CD4-positive, CD25-positive, alpha-beta regulatory T cell (primary cell): Measurements from ENCODE around the gene L3MBTL4. TPM values are rescaled to one million over a fixed set of nuclear protein-coding genes. Genes with fewer than 3 reads are reported as not detected.

Experiments used
- ATAC-seq, 2 donors: fragments of 150-1000 bp; cut with Tn5 transposase; one replicate each; pipeline ENCODE4 v1.10.0; 2021; ENCODE audit warnings: low read depth in 2 of 2, moderate number of reproducible peaks in 2 of 2, moderate library complexity in 1 of 2
- DNase-seq, 3 donors: peaks; one replicate each; pipeline versions ENCODE4 v3.0.0 to v3.0.0-alpha.2; 2012 to 2022; ENCODE audit warnings: mixed read lengths in 1 of 3
- H3K27ac ChIP-seq: one replicate; pipeline ENCODE4 v1.7.0; 2013; ENCODE audit warnings: mild to moderate bottlenecking, low read length; ENCODE audit not compliant: insufficient read depth, poor library complexity, severe bottlenecking
- H3K27me3 ChIP-seq: one replicate; pipeline ENCODE4 v1.7.0; 2013; ENCODE audit warnings: low read length; ENCODE audit not compliant: control insufficient read depth, insufficient read depth
- H3K36me3 ChIP-seq: one replicate; pipeline ENCODE4 v1.7.0; 2013; ENCODE audit warnings: mild to moderate bottlenecking, low read length, moderate library complexity; ENCODE audit not compliant: control insufficient read depth, insufficient read depth
- H3K4me1 ChIP-seq: 2 replicates; pipeline ENCODE4 v1.7.0; 2013; ENCODE audit warnings: mild to moderate bottlenecking, low read length; ENCODE audit not compliant: insufficient read depth, control insufficient read depth, poor library complexity, severe bottlenecking
- H3K4me3 ChIP-seq: one replicate; pipeline ENCODE4 v1.7.0; 2013; ENCODE audit warnings: low read depth, mild to moderate bottlenecking, low read length, moderate library complexity
- H3K9me3 ChIP-seq, 2 experiments: 1 replicate in 1 of 2; 2 replicates in 1 of 2; pipeline ENCODE4 v1.7.0; 2013; ENCODE audit warnings: low read length in 2 of 2, mild to moderate bottlenecking in 1 of 2, moderate library complexity in 1 of 2; ENCODE audit not compliant: control insufficient read depth in 2 of 2
- H3K27ac Mint-ChIP-seq, 3 donors: one replicate each; pipeline ENCODE4 v1.8.0; 2020 to 2022; ENCODE audit warnings: mild to moderate bottlenecking in 3 of 3, mixed read lengths in 3 of 3, moderate library complexity in 2 of 3
- H3K27me3 Mint-ChIP-seq: one replicate; pipeline ENCODE4 v1.8.0; 2022; ENCODE audit warnings: mild to moderate bottlenecking, mixed read lengths
- H3K36me3 Mint-ChIP-seq: one replicate; pipeline ENCODE4 v1.8.0; 2020; ENCODE audit warnings: mixed read lengths
- H3K4me1 Mint-ChIP-seq, 4 donors: one replicate each; pipeline ENCODE4 v1.8.0; 2020 to 2022; ENCODE audit warnings: mixed read lengths in 4 of 4, mild to moderate bottlenecking in 1 of 4
- H3K4me3 Mint-ChIP-seq, 4 donors: one replicate each; pipeline ENCODE4 v1.8.0; 2020 to 2022; ENCODE audit warnings: mild to moderate bottlenecking in 4 of 4, mixed read lengths in 4 of 4, moderate library complexity in 3 of 4
- H3K9me3 Mint-ChIP-seq, 7 donors: one replicate each; pipeline ENCODE4 v1.8.0; 2020 to 2022; ENCODE audit warnings: mixed read lengths in 7 of 7, mild to moderate bottlenecking in 3 of 7, moderate library complexity in 2 of 7
- polyA plus RNA-seq, 4 donors: library from polyadenylated mRNA; unstranded; fragments of 300-500 nt; fragmentation: Illumina TruSeq; gene quantifications; one replicate each; pipeline ENCODE4 v1.2.3, GENCODE V29; 2021
- total RNA-seq: library from RNA; stranded (reverse); gene quantifications from one replicate; pipeline ENCODE4 v1.2.3, GENCODE V29; 2022

Gene L3MBTL4
- total and polyA plus RNA-seq, 5 donors from 2014 or later, result 2.1 TPM; not detected in 4

DNA sequence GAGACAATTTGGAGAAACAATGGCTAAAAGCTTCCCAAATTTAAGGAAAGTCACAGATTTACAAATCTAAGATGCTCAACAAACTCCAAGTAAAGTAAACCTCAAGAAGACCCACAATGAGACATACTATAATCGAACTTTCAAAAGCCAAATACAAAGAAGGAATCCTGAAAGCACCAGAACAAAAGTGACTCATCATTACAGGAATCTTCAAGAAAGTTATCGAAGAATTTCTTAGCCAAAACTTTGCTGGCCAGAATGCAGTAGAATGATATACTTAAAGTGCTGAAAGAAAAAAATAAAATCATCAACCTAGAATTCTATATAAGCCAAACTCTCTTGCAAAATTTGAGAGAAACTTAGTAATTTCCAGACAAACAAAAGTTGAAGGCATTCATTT lies 412.8 kb downstream of the L3MBTL4 start:
- H3K36me3 Mint-ChIP-seq, result no peaks in the 10 kb centered on the region

DNA sequence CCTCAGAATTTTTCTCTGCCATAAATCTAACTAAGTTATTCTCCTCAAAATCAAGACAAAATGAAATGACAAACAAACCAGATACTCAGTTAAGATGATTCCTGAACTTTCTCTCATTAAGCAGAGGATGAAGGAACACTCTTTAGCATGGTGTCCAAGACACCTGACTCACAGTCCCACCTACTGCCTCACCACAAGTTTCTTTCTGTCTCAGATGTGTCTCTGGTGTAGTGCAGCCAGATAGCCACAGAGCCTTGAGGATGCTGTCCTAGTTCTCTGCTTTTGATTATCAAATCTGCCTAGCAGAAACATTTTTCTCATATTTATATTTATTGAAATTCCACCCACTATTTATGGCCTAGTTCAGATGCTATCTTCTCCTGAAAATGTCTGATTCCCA lies 415.8 kb downstream of the L3MBTL4 start:
- ATAC-seq, result no peak
- Mint-ChIP-seq H3K36me3 (no peaks in the 10 kb centered on the region), H3K9me3 (peaks cover 2 to 8% (median 5%) of the 10 kb centered on the region in 7 donors), H3K4me1 (no peaks in the 10 kb centered on the region), H3K27ac (peak overlapping the region in 1 of 3 donors; percentile 65), H3K27me3 (peaks cover 5% of the 10 kb centered on the region), H3K4me3 (no peak overlapping the region)
- Histone ChIP-seq H3K36me3 (no peaks in the 10 kb centered on the region), H3K9me3 (peaks cover 0 to 3% of the 10 kb centered on the region in 2 experiments), H3K27ac (no peak overlapping the region), H3K4me3 (no peak overlapping the region), H3K4me1 (no peaks in the 10 kb centered on the region), H3K27me3 (no peaks in the 10 kb centered on the region)
- no peak for DNase-seq

More for the DNA sequence above, 412.8 kb downstream of the L3MBTL4 start:
- Mint-ChIP-seq H3K27me3 (peaks cover 5% of the 10 kb centered on the region), H3K4me3 (no peak overlapping the region), H3K27ac (no peak overlapping the region), H3K9me3 (peaks cover 0 to 10% (median 9%) of the 10 kb centered on the region in 7 donors), H3K4me1 (peaks cover 3 to 9% (median 6%) of the 10 kb centered on the region in 4 donors)
- H3K27me3 ChIP-seq, result no peaks in the 10 kb centered on the region
- ATAC-seq, result no peak
- H3K27ac ChIP-seq, result no peak overlapping the region
- no peak overlapping the region for H3K4me3 ChIP-seq
- H3K36me3 ChIP-seq, result no peaks in the 10 kb centered on the region
- no peak for DNase-seq
- H3K4me1 ChIP-seq, result no peaks in the 10 kb centered on the region
- H3K9me3 ChIP-seq, result peaks cover 0 to 3% of the 10 kb centered on the region in 2 experiments

DNA sequence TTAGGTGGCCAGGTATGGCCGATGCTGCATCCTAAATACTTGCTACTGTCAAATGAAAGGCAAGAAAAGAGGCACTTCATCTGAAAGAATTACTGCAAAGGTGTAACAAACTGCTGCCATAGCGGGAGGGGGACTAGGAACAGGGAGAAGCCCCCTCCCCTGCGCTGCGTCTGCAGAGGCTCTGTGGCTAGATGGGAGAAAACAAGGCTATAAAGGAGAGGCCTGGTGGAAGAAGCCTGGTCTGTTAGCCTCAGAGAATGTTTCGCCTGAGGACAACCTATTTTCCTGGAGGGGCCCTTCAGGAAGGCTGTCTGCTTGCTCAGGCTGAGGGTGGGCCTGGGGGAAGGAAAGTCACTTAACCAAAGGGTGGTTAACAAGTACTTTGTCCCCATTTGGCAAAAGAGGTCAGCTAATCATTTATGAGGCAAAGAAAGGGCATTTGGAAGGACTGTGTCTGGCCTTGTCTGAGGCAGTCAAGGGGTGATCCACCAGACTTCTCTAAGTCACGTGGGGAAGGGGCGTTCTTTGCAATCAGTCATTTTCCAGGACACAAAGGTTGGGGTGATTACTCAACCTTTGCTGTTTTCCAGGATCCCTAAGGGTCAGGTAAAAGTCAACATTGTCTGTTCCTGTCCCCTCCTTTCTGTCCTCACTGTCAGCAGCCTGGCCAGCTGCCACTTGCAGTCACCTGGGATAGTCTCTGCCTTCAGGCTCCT lies 416.4 kb downstream of the L3MBTL4 start:
- no peaks in the 10 kb centered on the region for H3K4me1 ChIP-seq
- ATAC-seq (no peak), DNase-seq (no peak)
- no peak overlapping the region for H3K27ac ChIP-seq
- peaks cover 0 to 3% of the 10 kb centered on the region in 2 experiments for H3K9me3 ChIP-seq
- no peaks in the 10 kb centered on the region for H3K36me3 ChIP-seq
- no peak overlapping the region for H3K4me3 ChIP-seq
- H3K9me3 Mint-ChIP-seq, result peaks cover 2 to 8% (median 5%) of the 10 kb centered on the region in 7 donors
- no peak overlapping the region for H3K4me3 Mint-ChIP-seq
- H3K27me3 ChIP-seq, result no peaks in the 10 kb centered on the region
- no peaks in the 10 kb centered on the region for H3K4me1 Mint-ChIP-seq
- H3K27me3 Mint-ChIP-seq, result peaks cover 2% of the 10 kb centered on the region
- H3K36me3 Mint-ChIP-seq, result no peaks in the 10 kb centered on the region
- peak overlapping the region in 1 of 3 donors; percentile 65 for H3K27ac Mint-ChIP-seq

DNA sequence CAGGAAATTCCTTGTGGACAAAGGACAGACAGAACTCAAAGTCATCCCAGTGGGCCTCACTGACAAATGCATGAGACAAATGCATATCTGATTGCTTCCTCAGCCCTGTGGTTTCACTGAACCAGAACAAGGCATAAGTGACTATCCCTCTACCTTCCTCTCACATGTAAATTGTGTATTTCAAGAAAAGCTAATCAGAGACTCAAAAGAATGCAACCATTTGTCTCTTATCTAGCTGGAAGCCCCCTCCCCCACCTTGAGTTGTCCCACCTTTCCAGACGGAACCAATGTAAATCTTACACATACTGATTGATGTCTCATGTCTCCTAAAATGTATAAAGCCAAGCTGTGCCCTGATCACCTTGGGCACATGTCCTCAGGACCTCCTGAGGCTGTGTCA lies 417.4 kb downstream of the L3MBTL4 start:
- Histone ChIP-seq H3K27me3 (no peaks in the 10 kb centered on the region), H3K27ac (no peak overlapping the region), H3K4me3 (no peak overlapping the region), H3K9me3 (peaks cover 0 to 3% of the 10 kb centered on the region in 2 experiments), H3K4me1 (no peaks in the 10 kb centered on the region), H3K36me3 (no peaks in the 10 kb centered on the region)
- no peak overlapping the region for H3K27ac Mint-ChIP-seq
- no peak for ATAC-seq
- no peak for DNase-seq
- no peak overlapping the region for H3K4me3 Mint-ChIP-seq
- peaks cover 2 to 8% (median 5%) of the 10 kb centered on the region in 7 donors for H3K9me3 Mint-ChIP-seq
- no peaks in the 10 kb centered on the region for H3K4me1 Mint-ChIP-seq
- no peaks in the 10 kb centered on the region for H3K36me3 Mint-ChIP-seq
- no peaks in the 10 kb centered on the region for H3K27me3 Mint-ChIP-seq

DNA sequence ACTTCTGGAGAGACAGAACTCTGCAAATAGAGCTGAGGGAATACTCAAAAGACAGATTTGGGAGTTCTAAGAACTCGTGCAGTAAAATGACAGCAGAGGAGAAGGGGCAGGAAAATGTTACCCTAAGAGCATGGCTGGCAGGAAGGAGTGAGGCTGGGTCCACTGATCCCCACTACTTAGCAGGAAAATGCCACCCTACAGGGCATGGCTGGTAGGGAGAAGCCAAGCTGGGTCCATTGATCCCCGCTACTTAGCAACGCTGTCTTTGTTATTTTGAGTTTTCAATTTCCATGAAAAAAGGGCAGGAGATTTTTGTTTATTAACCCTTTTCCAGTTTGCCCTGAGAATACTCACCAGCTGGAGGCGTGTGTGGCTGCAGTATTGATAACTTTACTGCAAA lies 419.1 kb downstream of the L3MBTL4 start:
- Mint-ChIP-seq H3K4me1 (no peaks in the 10 kb centered on the region), H3K9me3 (peaks cover 0 to 8% (median 2%) of the 10 kb centered on the region in 7 donors), H3K36me3 (no peaks in the 10 kb centered on the region), H3K27me3 (no peaks in the 10 kb centered on the region), H3K27ac (no peak overlapping the region), H3K4me3 (no peak overlapping the region)
- H3K4me3 ChIP-seq, result no peak overlapping the region
- peaks cover 0 to 3% of the 10 kb centered on the region in 2 experiments for H3K9me3 ChIP-seq
- DNase-seq (no peak), ATAC-seq (no peak)
- H3K27me3 ChIP-seq, result no peaks in the 10 kb centered on the region
- no peaks in the 10 kb centered on the region for H3K4me1 ChIP-seq
- no peak overlapping the region for H3K27ac ChIP-seq
- H3K36me3 ChIP-seq, result no peaks in the 10 kb centered on the region

DNA sequence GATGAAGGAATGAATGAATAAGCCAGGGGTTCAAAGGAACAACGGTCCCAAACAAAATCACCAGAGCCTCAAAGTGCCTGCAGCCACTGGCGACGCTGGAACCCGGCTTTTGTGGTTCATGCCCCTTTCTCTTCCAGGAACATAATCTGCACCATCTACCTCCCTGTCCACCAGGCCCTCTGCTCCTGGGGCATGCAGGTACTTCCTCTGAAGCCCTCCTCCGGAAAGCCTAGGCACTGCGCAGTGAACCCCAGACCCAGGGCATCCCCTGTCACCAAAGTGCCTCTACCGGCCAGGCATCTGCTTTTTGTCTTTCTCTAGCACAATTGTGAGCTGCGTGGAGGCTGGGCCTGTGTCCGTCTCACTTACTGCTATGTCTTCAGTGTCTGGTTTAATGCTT lies 420.8 kb downstream of the L3MBTL4 start:
- H3K27me3 Mint-ChIP-seq, result no peaks in the 10 kb centered on the region
- H3K27ac Mint-ChIP-seq, result no peak overlapping the region
- Histone ChIP-seq H3K27ac (no peak overlapping the region), H3K4me1 (no peaks in the 10 kb centered on the region), H3K9me3 (no peaks in the 10 kb centered on the region), H3K36me3 (no peaks in the 10 kb centered on the region), H3K4me3 (no peak overlapping the region), H3K27me3 (no peaks in the 10 kb centered on the region)
- H3K4me3 Mint-ChIP-seq, result no peak overlapping the region
- no peaks in the 10 kb centered on the region for H3K4me1 Mint-ChIP-seq
- ATAC-seq (no peak), DNase-seq (no peak)
- peaks cover 0 to 8% (median 0%) of the 10 kb centered on the region in 7 donors for H3K9me3 Mint-ChIP-seq
- H3K36me3 Mint-ChIP-seq, result no peaks in the 10 kb centered on the region

DNA sequence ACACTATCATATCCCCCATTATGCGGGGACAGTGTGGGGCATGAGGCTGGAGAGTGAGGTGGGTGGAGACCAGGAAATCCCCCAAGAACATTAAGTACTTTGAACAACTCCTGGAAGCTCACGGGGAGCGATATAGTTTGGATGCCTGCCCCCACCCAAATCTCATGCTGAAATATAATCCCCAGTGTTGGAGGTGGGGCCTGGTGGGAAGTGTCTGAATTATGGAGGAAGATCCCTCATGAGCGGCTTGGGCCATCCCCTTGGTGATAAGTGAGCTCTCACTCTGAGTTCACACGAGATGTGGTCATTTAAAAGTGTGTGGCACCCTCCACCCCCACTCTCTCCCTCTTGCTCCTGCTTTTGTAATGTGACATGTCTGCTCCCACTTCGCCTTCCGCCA lies 422.3 kb downstream of the L3MBTL4 start:
- Mint-ChIP-seq H3K27me3 (no peaks in the 10 kb centered on the region), H3K4me1 (no peaks in the 10 kb centered on the region), H3K36me3 (no peaks in the 10 kb centered on the region), H3K27ac (no peak overlapping the region), H3K4me3 (no peak overlapping the region), H3K9me3 (peaks cover 0 to 5% (median 0%) of the 10 kb centered on the region in 7 donors)
- H3K4me1 ChIP-seq, result no peaks in the 10 kb centered on the region
- ATAC-seq, result no peak
- H3K4me3 ChIP-seq, result no peak overlapping the region
- H3K27ac ChIP-seq, result no peak overlapping the region
- no peaks in the 10 kb centered on the region for H3K36me3 ChIP-seq
- no peaks in the 10 kb centered on the region for H3K27me3 ChIP-seq
- no peak for DNase-seq
- no peaks in the 10 kb centered on the region for H3K9me3 ChIP-seq

DNA sequence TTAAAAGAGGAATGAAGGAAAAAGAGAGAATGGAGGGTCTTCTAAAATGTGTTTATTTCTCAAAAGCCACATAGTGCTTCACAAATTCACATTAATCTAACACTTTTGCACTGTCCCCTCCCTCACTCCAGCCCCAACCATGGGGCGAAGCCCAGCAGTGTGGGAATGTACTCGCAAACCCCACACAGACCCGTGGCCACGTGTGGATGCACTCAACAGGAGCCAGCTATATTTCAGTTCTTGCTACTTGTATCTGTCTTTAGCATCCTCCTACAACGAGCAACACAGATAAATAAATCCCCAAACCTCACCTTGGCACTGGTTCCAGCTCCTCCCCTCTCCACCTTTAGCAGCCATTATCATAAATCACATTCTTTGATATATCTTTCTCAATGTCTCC lies 427.5 kb downstream of the L3MBTL4 start:
- Mint-ChIP-seq H3K4me3 (no peak overlapping the region), H3K27me3 (peaks cover 4% of the 10 kb centered on the region), H3K36me3 (no peaks in the 10 kb centered on the region), H3K27ac (no peak overlapping the region), H3K4me1 (no peaks in the 10 kb centered on the region), H3K9me3 (peaks cover 0 to 2% (median 0%) of the 10 kb centered on the region in 7 donors)
- DNase-seq, result no peak
- no peaks in the 10 kb centered on the region for H3K9me3 ChIP-seq
- no peaks in the 10 kb centered on the region for H3K4me1 ChIP-seq
- ATAC-seq, result no peak
- no peaks in the 10 kb centered on the region for H3K36me3 ChIP-seq
- H3K27me3 ChIP-seq, result no peaks in the 10 kb centered on the region
- no peak overlapping the region for H3K4me3 ChIP-seq
- no peak overlapping the region for H3K27ac ChIP-seq
